Stimulated activated CD4-positive, alpha-beta T cell treated with anti-CD3 and anti-CD28 coated beads, Interleukin-2, amount 100 ng/mL, for 24 hours (primary cell): Measurements from ENCODE around the gene YARS1.

Source experiments
- DNase-seq, 2 donors: peaks; one replicate each; pipeline ENCODE4 v3.0.0-alpha.2; 2020

YARS1 gene

DNA sequence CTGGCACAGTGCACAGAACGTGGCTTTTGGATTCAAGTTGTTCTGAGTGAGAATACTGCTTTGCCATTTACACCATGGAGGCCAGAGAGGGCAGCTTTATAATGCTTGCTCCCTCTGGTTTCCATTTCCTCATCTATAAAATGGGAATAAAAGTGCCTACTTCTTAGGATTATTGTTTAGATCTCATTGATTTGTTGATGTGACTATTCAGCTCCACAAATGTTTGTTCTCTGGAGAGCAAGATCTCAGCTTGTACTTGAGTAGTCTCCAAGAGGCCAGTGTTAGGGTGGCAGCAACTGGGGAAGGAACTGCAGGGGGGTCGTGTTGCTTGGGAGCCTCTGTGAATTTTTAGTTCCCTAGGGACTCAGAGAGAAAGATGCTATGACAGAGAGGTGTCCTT is 55.2 kb downstream of the YARS1 start:
- DNase-seq: no peak

GRCh38 chr1:32761253-32761877 is 55.8 kb downstream of the YARS1 start:
- peak; percentile 45 to 49 for DNase-seq

DNA sequence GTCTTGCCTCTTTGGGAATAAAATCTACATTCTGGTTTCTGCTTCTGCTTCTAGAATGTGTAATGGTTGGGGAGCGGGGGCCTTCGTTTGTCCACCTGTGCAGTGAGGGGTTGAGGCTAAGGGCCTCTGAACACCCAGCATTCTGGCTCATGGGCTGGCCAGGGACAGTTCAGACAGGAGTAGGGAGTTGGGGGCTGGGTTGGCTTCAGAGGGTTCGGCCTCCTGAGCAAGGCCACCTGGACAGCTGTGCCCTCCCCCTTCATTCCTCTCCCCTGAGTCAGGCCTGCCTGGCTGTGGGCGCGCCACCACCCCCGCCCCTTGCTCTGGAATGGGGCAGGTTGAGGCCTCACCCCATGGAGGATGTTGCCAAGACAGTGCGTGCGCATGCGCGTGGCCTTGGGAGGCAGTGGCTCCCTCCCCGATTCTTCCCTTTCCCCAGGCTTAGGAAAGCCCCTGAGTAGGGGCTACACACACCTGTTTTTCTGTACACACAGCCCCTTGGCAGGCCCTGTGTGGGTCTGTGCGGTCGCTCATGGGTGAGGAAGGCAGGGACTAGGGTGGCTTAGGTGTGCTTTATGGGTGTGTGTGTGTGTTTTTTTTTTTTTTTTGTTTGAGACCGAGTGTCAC is 57.0 kb downstream of the YARS1 start:
- DNase-seq: no peak

DNA sequence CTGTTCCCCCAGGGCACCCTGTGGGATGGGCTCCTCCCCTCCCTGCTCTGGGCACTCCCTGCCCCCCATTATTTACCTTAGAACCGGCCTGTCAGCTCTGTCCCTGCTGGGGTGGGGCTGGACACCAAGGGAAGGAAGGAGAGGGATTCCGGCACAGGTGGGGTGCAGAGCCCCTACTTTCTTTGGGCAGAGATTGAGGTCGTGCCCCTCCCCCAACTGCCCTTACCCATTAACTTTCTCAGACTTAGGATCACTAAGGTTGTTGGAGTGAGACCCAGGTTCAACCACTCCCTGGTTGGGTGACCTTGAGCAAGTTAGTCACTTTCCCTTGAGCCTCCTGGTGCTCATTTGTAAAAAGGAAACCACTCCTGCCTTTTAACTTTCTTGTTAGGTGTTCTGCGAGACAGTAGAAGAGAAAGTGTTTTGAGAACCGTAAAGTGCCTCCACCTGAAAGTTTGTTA is 57.6 kb downstream of the YARS1 start:
- no peak for DNase-seq

DNA sequence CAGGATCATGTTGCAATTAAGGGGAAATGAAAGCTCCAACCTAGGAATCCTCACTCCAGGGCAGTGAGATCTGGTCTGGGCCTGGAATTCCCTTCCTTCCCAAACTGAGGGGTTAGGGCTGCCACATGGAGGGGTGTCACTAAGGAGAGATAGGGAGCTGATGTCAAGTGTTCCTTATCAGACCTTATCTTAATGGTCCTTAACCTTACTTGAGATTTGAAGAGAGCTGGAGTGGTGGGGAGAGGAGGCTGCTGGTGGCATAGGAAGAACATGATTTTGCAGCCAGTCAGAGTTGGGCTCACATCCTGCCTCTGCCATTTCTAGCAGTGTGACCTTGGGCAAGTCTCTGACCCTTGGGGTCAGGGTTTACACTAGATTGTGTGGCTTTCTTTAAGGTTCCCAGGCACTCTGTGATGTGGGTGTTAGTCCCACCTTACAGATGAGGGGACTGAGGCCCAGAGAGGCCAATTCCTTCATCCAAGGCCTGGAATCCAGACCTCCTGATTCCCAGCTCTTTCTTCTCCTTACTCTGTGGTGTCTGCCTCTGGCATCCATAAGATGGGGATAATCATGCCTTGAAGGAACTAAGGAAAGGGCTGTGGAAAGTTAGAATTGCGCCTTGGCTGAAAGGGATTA is 58.2 kb downstream of the YARS1 start:
- no peak for DNase-seq

DNA sequence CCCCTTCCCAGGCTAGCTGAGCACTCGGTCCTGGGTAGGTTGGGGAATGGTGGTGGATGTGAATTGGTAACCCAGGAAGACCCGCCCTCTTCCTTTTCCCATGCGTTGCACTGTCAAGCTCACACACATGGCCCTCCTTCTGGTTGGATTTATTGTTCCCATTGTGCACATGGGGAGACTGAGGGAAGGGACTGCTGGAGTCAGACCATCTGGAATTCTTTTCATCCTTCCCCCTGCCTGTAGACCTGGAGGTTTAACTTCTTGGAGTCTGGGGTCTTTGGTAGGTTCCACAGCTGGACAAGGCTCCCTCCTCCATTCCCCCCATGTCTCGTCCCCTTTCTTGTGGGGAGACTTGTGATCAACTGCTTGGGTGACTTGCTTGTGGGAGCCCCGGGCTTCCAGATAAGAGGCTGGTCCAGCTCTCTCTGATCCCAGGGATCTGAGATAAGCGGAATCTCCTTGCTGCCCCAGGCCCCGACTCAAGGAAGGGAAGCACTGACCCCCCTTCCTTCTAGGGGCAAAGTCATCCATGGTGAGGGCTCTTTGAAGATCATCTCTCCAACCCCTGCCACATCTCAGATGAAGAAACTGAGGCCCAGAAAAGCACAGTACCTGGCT is 58.9 kb downstream of the YARS1 start:
- DNase-seq: no peak

- DNase-seq: no peak
Observed at GRCh38 chr1:32757213-32757895, 59.8 kb downstream of the YARS1 start.

DNA sequence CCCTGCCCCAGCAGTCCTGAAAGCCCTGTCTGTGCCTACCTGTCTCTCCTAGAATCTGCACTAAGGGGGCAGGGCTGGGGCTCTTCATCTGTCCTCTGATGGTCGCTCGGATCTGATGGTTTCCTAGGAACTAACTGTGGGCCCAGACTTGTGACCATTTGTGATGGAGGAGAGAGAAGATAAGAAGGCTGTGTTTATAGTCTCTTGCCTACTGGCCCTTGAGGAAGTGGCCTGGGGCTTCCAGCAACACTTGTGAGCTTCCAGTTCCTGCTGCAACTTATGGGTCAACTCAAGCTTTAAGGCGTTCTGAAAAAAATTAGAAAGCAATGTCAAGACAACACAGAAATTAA is 61.4 kb downstream of the YARS1 start:
- DNase-seq: no peak

- DNase-seq: no peak
Observed at GRCh38 chr1:32755098-32755809, 61.9 kb downstream of the YARS1 start.

DNA sequence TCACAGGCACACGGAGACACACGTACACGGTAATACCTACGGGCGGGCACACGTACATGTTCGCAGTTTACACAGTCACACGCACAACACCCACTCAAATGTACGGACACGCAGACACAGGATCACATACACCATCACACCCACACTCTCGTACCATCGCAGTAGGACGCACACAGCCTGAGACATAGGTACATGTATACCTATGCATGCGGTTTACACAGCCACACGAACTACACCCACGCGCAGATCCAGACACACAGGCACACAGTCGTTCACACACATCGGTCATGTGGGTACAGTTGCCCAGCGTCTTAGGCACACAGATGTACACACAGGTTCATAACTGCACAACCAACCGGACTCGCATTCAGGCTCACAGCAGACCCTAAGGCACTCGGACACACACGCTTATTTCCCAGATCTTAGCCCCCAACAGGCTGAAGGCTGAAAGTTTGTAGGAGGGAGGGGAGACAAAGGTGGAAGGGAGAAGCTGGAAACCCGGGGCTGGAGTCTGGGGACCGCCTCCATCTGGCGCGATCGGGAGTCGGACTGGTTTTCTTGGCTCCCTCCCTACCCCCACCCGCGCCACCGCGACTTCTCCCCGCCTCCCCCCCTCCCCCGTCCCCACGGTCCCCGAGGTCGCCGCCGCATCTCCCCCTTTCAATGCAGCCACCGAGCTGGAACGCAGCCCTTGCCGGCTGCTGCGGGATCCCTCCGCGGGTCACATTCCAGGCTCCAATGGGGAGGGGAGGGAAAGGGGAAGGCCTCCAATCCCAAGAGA is 62.7 kb downstream of the YARS1 start:
- DNase-seq: peak; percentile 38 to 66

- peak; percentile 69 to 77 for DNase-seq
Observed at GRCh38 chr1:32753532-32754316, 63.4 kb downstream of the YARS1 start.

GRCh38 chr1:32749771-32750170 is 67.4 kb downstream of the YARS1 start:
- DNase-seq: no peak

DNA sequence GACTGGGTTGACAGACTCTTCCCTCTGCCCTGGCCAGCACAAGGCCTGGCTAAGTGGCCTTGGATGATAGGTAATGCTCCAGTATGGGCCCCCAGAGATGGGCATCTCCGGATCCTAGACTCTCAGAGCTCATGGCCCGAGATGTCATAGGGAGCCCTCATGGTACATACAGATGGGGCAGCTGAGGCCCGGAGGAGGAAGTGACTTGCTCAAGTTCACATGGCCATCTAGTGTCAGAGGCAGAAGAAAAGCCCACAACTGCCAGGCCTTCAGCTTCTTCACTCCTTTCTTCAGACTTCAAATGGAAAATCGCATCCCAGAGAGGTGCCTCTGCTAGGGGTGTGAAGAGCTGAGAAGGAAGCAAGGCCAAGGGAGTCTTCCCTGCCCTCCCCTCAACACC is 67.8 kb downstream of the YARS1 start:
- DNase-seq: no peak

DNA sequence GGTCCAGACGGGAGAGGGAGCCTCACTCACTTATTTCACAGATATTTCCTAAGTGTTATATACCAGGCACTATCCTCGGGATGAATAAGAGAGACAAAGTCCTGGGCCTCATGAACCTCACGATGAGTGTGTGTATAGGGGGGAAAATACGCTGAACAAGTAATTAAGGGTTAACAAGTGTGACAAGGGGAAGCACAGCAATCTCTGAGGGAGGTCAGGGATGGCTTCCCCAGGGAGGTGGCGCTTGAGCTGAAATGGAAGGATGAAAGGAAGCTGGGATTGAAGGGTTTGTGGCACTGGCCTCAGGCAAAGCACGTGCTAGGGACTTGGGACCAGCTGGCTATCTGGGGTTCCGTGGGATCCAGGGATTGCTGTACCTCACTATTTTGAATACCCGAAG is 68.2 kb downstream of the YARS1 start:
- DNase-seq: no peak

- DNase-seq: no peak
Observed at GRCh38 chr1:32748348-32748747, 68.8 kb downstream of the YARS1 start.

- no peak for DNase-seq
Observed at GRCh38 chr1:32746130-32746529, 71.0 kb downstream of the YARS1 start.

DNA sequence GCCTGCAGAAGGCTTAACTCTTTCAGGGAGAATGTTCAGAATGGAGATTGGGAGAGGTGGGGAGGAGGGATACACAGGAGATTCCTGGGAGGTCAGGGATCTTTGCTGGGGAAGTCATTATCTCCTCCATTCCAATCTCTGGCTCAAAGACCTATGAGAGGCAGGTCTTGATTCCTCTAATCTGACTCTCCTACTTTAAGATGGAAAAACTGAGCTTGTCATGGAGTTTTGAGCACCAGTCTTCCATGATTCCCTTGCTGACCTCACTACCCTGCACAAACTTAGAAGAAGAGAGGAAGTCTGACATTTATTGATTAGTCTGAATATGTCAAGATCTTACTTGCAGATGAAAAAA is 73.1 kb downstream of the YARS1 start:
- no peak for DNase-seq

- no peak for DNase-seq
Observed at GRCh38 chr1:32743380-32744070, 73.6 kb downstream of the YARS1 start.

GRCh38 chr1:32742956-32743355 is 74.2 kb downstream of the YARS1 start:
- no peak for DNase-seq

DNA sequence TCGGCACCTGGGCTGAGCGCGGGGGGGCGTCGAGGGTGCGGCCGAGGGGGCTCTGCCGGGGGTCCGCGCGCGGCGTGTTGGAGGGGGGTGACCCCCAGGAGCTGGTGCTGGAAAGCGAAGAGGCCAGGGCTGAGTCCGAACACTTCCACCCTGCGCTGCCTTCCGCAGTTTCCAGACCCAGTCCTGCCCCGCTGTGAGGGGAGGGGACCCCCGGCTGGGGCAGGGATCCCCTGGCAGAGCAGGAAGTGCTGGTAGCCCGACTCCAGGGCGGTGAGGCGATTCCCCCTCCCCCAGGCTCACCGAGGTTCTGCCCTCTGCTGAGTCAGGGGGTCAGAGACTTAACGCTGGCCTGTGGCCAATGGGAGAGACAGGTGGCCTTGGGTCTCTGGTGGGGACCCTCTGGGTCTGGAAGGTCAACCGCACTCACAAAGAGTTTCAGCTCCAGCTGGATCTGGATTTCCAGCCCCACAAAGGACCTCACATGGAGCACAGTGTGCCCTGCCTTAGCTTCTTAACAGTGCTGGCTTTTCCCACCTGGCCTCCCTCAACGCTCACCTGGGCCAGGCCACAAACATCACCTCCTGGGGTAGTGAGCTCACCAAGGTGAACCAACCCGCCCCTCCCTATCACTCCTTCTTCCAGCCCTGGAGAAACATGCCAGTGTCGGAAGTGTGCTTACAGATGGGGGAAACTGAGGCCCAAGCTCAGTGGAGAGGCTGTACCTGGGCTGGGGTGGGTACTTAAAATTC is 74.8 kb downstream of the YARS1 start:
- DNase-seq: no peak
